Testis (tissue), 3 donors: Measurements from ENCODE around the gene BDH2. TPM values are rescaled to one million over a fixed set of nuclear protein-coding genes. Genes with fewer than 3 reads are reported as not detected.

Experiments
- DNase-seq: peaks from one replicate; pipeline ENCODE4 v3.0.0-alpha.2; 2019
- H3K27ac ChIP-seq, 2 donors: fragments of 200-600 bp; sonication (generic); one replicate each; pipeline ENCODE4 v1.5.1; 2019
- H3K27me3 ChIP-seq: fragments of 200-600 bp; sonication (generic); one replicate; pipeline ENCODE4 v1.5.1; 2019
- H3K36me3 ChIP-seq: fragments of 200-600 bp; sonication (generic); one replicate; pipeline ENCODE4 v1.5.1; 2017; ENCODE audit warnings: low read depth; ENCODE audit errors: missing control alignments
- H3K4me1 ChIP-seq: fragments of 200-600 bp; sonication (generic); one replicate; pipeline ENCODE4 v1.5.1; 2019
- H3K4me3 ChIP-seq, 2 donors: fragments of 200-600 bp; sonication (generic); one replicate each; pipeline ENCODE4 v1.5.1; 2017 to 2019
- H3K9me3 ChIP-seq: fragments of 200-600 bp; sonication (generic); one replicate; pipeline ENCODE4 v1.5.1; 2017
- POLR2A ChIP-seq: fragments of 450-650 bp; IDR thresholded peaks from one replicate; pipeline ENCODE4 v1.6.1; 2017; ENCODE audit warnings: antibody characterized with exemption, mild to moderate bottlenecking, moderate library complexity
- WGBS, 2 donors: methylation state at CpG; one replicate each; pipeline ENCODE4 v1.1.5; 2018; 5-methylcytosine and 5-hydroxymethylcytosine counted together
- intact Hi-C: fragments of 100-400 bp; cut with DNase I; formaldehyde crosslinking; loops from one replicate; pipeline ENCODE4 v1.15.1; 2023; ENCODE audit warnings: low total_unique reads
- polyA plus RNA-seq: library from polyadenylated mRNA; stranded (reverse); fragments of 350-450 nt; fragmentation: Illumina TruSeq; extraction: RNeasy Lipid Tissue Mini Kit (QIAGEN cat#74804); gene quantifications from one replicate; pipeline ENCODE4 v1.2.3, GENCODE V29; 2014; ENCODE audit warnings: low read depth, low replicate concordance; ENCODE audit not compliant: insufficient read depth
- total RNA-seq, 2 donors: library from RNA; depleted of rRNA; stranded (reverse); fragments of >200 nt; gene quantifications; one replicate each; pipeline ENCODE4 v1.2.3, GENCODE V29; 2016
- TF ChIP-seq, protein P1 (sequence below), 3 experiments: fragments of 450-650 bp in 2 of 3; fragments of 200-600 bp in 1 of 3; sonication (generic) in 1 of 3; IDR thresholded peaks; one replicate each; pipeline ENCODE4 v1.5.1; 2016 to 2019; ENCODE audit warnings: antibody characterized with exemption in 3 of 3, mild to moderate bottlenecking in 2 of 3, moderate library complexity in 1 of 3

Gene BDH2
- total and polyA plus RNA-seq, 3 donors from 2014 or later: 41.2 to 54.7 (median 53.1) TPM

DNA sequence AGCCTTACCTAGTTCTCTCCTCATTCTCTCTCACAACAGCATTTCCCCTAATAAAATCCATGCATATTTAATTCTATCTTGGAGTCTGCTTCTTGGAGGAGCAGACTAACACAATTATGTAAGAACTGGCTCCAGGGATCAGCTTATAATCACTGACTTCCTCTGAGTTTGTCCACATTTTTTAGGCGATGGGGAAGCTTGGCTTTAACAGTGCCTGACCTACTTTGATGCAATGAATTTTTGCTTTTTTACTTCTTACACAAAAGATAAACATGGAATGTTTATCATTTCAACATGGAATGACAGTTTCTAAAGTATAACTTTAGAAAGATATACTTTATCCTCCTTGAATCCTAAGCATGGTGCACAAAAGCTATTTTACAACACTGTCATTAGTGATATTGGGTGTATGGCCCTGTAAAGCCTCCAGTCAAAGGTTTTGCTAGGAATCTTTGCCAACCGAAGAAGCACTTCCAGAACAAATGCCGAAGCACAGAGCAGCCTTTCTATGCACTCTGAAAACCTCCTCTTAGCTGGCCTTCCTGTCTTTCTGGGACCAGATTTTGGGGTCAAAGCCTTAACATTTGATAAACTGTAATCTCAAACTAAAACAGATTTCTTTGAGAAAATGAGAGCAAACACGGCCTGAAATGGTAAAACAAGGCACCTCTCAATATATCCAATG is 736 bp downstream of the BDH2 start:
- H3K27me3 ChIP-seq: no peaks in the 10 kb centered on the region
- H3K27ac ChIP-seq: peak overlapping the region; percentile 71 to 77
- no peaks in the 10 kb centered on the region for H3K36me3 ChIP-seq
- DNase-seq: no peak
- TF ChIP-seq POLR2A: no peak
- TF ChIP-seq, protein P1, sequence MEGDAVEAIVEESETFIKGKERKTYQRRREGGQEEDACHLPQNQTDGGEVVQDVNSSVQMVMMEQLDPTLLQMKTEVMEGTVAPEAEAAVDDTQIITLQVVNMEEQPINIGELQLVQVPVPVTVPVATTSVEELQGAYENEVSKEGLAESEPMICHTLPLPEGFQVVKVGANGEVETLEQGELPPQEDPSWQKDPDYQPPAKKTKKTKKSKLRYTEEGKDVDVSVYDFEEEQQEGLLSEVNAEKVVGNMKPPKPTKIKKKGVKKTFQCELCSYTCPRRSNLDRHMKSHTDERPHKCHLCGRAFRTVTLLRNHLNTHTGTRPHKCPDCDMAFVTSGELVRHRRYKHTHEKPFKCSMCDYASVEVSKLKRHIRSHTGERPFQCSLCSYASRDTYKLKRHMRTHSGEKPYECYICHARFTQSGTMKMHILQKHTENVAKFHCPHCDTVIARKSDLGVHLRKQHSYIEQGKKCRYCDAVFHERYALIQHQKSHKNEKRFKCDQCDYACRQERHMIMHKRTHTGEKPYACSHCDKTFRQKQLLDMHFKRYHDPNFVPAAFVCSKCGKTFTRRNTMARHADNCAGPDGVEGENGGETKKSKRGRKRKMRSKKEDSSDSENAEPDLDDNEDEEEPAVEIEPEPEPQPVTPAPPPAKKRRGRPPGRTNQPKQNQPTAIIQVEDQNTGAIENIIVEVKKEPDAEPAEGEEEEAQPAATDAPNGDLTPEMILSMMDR (IDR thresholded peaks at IDR 0.05): no peak
- intact Hi-C loops: no loop called here
- no peaks in the 10 kb centered on the region for H3K9me3 ChIP-seq
- H3K4me1 ChIP-seq: peaks cover 22% of the 10 kb centered on the region
- peak overlapping the region; percentile 34 to 62 for H3K4me3 ChIP-seq
- 15 to 25% methylated on average over 4 of the region's 4 CpGs for WGBS, 2 donors

DNA sequence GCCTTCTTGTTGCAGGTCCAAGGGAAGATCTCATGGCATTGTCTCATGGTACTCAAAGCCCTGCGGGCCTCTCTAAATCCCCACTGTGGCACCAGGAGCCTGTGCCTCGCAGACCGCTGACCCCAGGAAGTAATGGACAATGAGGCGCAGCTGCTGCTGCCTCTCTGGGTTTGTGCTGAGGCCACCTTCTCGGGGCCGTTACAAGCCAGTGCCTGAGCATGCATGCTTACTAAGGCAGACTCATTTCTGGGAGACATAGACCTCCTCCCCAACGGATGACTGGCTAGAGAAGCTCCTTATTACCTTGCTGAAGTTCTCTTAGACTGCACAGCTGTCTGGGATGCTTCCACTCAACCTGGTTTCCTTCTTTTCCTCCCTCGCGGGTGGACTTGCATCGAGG is 1.3 kb downstream of the BDH2 start:
- Histone ChIP-seq H3K9me3 (no peaks in the 10 kb centered on the region), H3K36me3 (no peaks in the 10 kb centered on the region), H3K4me3 (peak overlapping the region in 1 of 2 donors; percentile 62), H3K4me1 (peaks cover 22% of the 10 kb centered on the region), H3K27ac (peak overlapping the region in 1 of 2 donors; percentile 77), H3K27me3 (no peaks in the 10 kb centered on the region)
- intact Hi-C loops: no loop called here
- no peak for DNase-seq
- 49 to 54% methylated on average over 5 to 10 of the region's 10 CpGs for WGBS, 2 donors
- no peak for TF ChIP-seq POLR2A
- TF ChIP-seq, protein P1 (IDR thresholded peaks at IDR 0.05): no peak

- Histone ChIP-seq H3K36me3 (no peaks in the 10 kb centered on the region), H3K27ac (no peak overlapping the region), H3K4me3 (no peak overlapping the region), H3K27me3 (no peaks in the 10 kb centered on the region), H3K9me3 (no peaks in the 10 kb centered on the region), H3K4me1 (peaks cover 22% of the 10 kb centered on the region)
- TF ChIP-seq POLR2A: no peak
- TF ChIP-seq, protein P1 (IDR thresholded peaks at IDR 0.05): no peak
- intact Hi-C loops: no loop called here
- 93 to 94% methylated on average over 2 of the region's 2 CpGs for WGBS, 2 donors
- no peak for DNase-seq
Measured at GRCh38 chr4:103097112-103097511, 2.5 kb downstream of the BDH2 start.

GRCh38 chr4:103095080-103095479 is 4.6 kb downstream of the BDH2 start:
- H3K9me3 ChIP-seq: no peaks in the 10 kb centered on the region
- H3K4me1 ChIP-seq: peaks cover 22% of the 10 kb centered on the region
- DNase-seq: no peak
- H3K27me3 ChIP-seq: no peaks in the 10 kb centered on the region
- TF ChIP-seq POLR2A: no peak
- no peaks in the 10 kb centered on the region for H3K36me3 ChIP-seq
- no peak overlapping the region for H3K4me3 ChIP-seq
- intact Hi-C loops: no loop called here
- WGBS, 2 donors: 69 to 70% methylated on average over 3 of the region's 3 CpGs
- no peak overlapping the region for H3K27ac ChIP-seq

DNA sequence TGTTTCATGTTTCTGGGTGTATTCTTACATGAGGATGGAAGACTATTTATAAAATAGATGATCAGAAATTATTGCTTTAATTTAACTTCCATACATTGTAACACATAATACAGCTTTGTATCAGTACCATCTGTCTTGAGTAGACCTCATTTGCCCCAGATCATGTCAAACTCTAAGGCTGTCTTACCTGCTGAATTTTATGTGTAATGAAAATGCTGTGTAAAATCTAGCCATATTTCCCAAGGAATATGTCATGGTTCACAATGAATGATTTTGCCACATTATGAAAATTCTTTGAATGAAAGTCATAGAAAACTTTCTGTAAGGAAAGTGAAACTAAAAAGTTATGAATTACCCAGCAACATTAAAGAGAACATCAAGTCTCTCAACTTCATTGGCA is 7.4 kb downstream of the BDH2 start:
- no peaks in the 10 kb centered on the region for H3K27me3 ChIP-seq
- H3K36me3 ChIP-seq: no peaks in the 10 kb centered on the region
- DNase-seq: no peak
- intact Hi-C loops: no loop called here
- TF ChIP-seq, protein P1 (IDR thresholded peaks at IDR 0.05): no peak
- no peak for TF ChIP-seq POLR2A
- H3K27ac ChIP-seq: no peak overlapping the region
- peaks cover 2% of the 10 kb centered on the region for H3K4me1 ChIP-seq
- no peak overlapping the region for H3K4me3 ChIP-seq
- H3K9me3 ChIP-seq: no peaks in the 10 kb centered on the region
